Panc1 (cell line): Measurements from ENCODE around the gene PNPLA2. TPM values are rescaled to one million over a fixed set of nuclear protein-coding genes. Genes with fewer than 3 reads are reported as not detected.

Experiments used
- ATAC-seq: fragments of 200-7000 bp; cut with Tn5 transposase; 2 replicates; pipeline ENCODE4 v1.9.1; 2020; ENCODE audit warnings: mild to moderate bottlenecking, moderate library complexity
- BruUV-seq: library from RNA; stranded (reverse); fragments of 400-500 nt; replicated peaks from 2 replicates; lab custom pipeline; 2021; lab: Mats Ljungman, UMichigan
- CTCF ChIA-PET: fragments of 300-600 bp; sonication (Branson Sonifier 250); formaldehyde crosslinking; loops from one replicate; lab custom pipeline; 2022; ENCODE audit warnings: antibody characterized with exemption; lab: Charles Lee
- POLR2A ChIA-PET: fragments of 300-600 bp; sonication (Branson Sonifier 250); formaldehyde crosslinking; loops from one replicate; lab custom pipeline; 2022; ENCODE audit warnings: antibody characterized with exemption; lab: Charles Lee
- DNase-seq: peaks from one replicate; pipeline ENCODE4 v3.0.0-alpha.2; 2010; ENCODE audit warnings: low read depth, low spot score
- H3K27ac ChIP-seq: 2 replicates; pipeline ENCODE4 v1.5.1; 2011; ENCODE audit warnings: mild to moderate bottlenecking, low read length, inconsistent platforms
- H3K27me3 ChIP-seq: fragments of 200-500 bp; sonication (Bioruptor generic); 2 replicates; pipeline ENCODE4 v1.6.0; 2014; ENCODE audit warnings: low read length, inconsistent platforms; ENCODE audit not compliant: control insufficient read depth, insufficient read depth
- H3K36me3 ChIP-seq: fragments of 200-500 bp; sonication (Bioruptor generic); 2 replicates; pipeline ENCODE4 v1.5.1; 2014; ENCODE audit warnings: inconsistent platforms, mild to moderate bottlenecking, low read length, moderate library complexity; ENCODE audit not compliant: control insufficient read depth, insufficient read depth
- H3K4me1 ChIP-seq: 2 replicates; pipeline ENCODE4 v1.5.1; 2011; ENCODE audit warnings: inconsistent platforms, mild to moderate bottlenecking, low read length, moderate library complexity; ENCODE audit not compliant: control insufficient read depth, insufficient read depth
- H3K4me3 ChIP-seq, 2 experiments: 2 replicates each; pipeline ENCODE4 v1.5.1; 2011 to 2012; ENCODE audit warnings: low read depth in 2 of 2, low read length in 2 of 2, mild to moderate bottlenecking in 2 of 2, inconsistent platforms in 1 of 2, moderate library complexity in 1 of 2
- H3K9me3 ChIP-seq: fragments of 200-500 bp; sonication (Bioruptor generic); 2 replicates; pipeline ENCODE4 v1.5.1; 2014; ENCODE audit warnings: low read depth, mild to moderate bottlenecking, inconsistent platforms, low read length, moderate library complexity; ENCODE audit not compliant: control insufficient read depth, insufficient read depth
- CTCF ChIP-seq: fragments of 450-650 bp; IDR thresholded peaks from 2 replicates; pipeline ENCODE4 v1.5.1; 2017; ENCODE audit warnings: mild to moderate bottlenecking
- POLR2AphosphoS5 ChIP-seq: IDR thresholded peaks from 2 replicates; pipeline ENCODE4 v1.6.1; 2012; ENCODE audit warnings: mild to moderate bottlenecking, low read depth, low read length, moderate library complexity
- REST ChIP-seq, 2 experiments: IDR thresholded peaks; 2 replicates each; pipeline ENCODE4 v1.6.1; 2011 to 2012; ENCODE audit warnings: low read depth in 2 of 2, control low read depth in 1 of 2, low read length in 1 of 2, mild to moderate bottlenecking in 1 of 2, moderate library complexity in 1 of 2; ENCODE audit not compliant: insufficient read depth in 1 of 2
- SIN3A ChIP-seq: IDR thresholded peaks from 2 replicates; pipeline ENCODE4 v1.6.1; 2012; ENCODE audit warnings: low read depth, mild to moderate bottlenecking, low read length, moderate library complexity, borderline replicate concordance; ENCODE audit not compliant: insufficient read depth
- TCF7L2 ChIP-seq: IDR thresholded peaks from 2 replicates; pipeline ENCODE4 v1.6.1; 2011; ENCODE audit warnings: mild to moderate bottlenecking, low read depth, low read length, inconsistent platforms
- in situ Hi-C: cut with HindIII; loops from 2 replicates; pipeline ENCODE4 v1.10.0; 2016; ENCODE audit warnings: low sequenced_read_pairs, low pct_unique_long_range_greater_than_20kb
- intact Hi-C: fragments of 100-400 bp; cut with micrococcal nuclease; formaldehyde crosslinking; loops from one replicate; pipeline ENCODE4 v1.10.0; 2022; ENCODE audit not compliant: unreplicated experiment
- total RNA-seq: library from RNA; stranded (reverse); gene quantifications from one replicate; pipeline ENCODE4 v1.2.1, GENCODE V29; 2021; ENCODE audit not compliant: unreplicated experiment

PNPLA2 gene
- total RNA-seq, 1 experiment from 2014 or later, result 244 TPM

GRCh38 chr11:852762-853161, 34.0 kb downstream of the PNPLA2 start:
- no peak overlapping the region; the same call in 1 of the 2 replicates for H3K27ac ChIP-seq
- H3K9me3 ChIP-seq, result no peaks in the 10 kb centered on the region
- H3K36me3 ChIP-seq, result peaks cover 3% of the 10 kb centered on the region; the same call in 1 of the 2 replicates
- ChIA-PET POLR2A (no interaction called here), CTCF (interaction anchor here (0.7 kb wide), 1 partner anchor 236 kb away, joined by 4 read pairs; no protein-coding TSS in a partner anchor)
- H3K4me1 ChIP-seq, result peaks cover 45% of the 10 kb centered on the region
- ATAC-seq (no peak), DNase-seq (no peak)
- H3K27me3 ChIP-seq, result no peaks in the 10 kb centered on the region
- intact Hi-C loops, result no loop called here
- TF ChIP-seq CTCF (no peak), REST (IDR thresholded peaks at IDR 0.05; ENCODE audit: insufficient read depth in 1 of 2, low read depth in 2 of 2, low read length in 1 of 2) (no peak), TCF7L2 (no peak), SIN3A (no peak), POLR2AphosphoS5 (no peak)
- BruUV-seq, result no TSS peak
- in situ Hi-C loops, result no loop called here
- no peak overlapping the region for H3K4me3 ChIP-seq

- Histone ChIP-seq H3K27me3 (no peaks in the 10 kb centered on the region), H3K4me3 (no peak overlapping the region), H3K9me3 (no peaks in the 10 kb centered on the region), H3K27ac (no peak overlapping the region), H3K4me1 (peaks cover 37% of the 10 kb centered on the region), H3K36me3 (peaks cover 3% of the 10 kb centered on the region; the same call in 1 of the 2 replicates)
- in situ Hi-C loops, result no loop called here
- no peak for TF ChIP-seq TCF7L2
- TF ChIP-seq POLR2AphosphoS5, result no peak
- no TSS peak for BruUV-seq
- CTCF ChIA-PET, result no interaction called here
- ATAC-seq (no peak), DNase-seq (no peak)
- POLR2A ChIA-PET, result no interaction called here
- intact Hi-C loops, result no loop called here
Measured at GRCh38 chr11:853682-854448, 35.2 kb downstream of the PNPLA2 start.
